Progenitor cell of endocrine pancreas (in vitro differentiated cells): ENCODE data around the gene PSMA7. TPM values are rescaled to one million over a fixed set of nuclear protein-coding genes. Genes with fewer than 3 reads are reported as not detected.

Experiments
- DNase-seq: peaks from one replicate; pipeline ENCODE4 v3.0.0; 2021; ENCODE audit warnings: low spot score; ENCODE audit not compliant: unreplicated experiment
- H3K27ac Mint-ChIP-seq: 2 replicates; pipeline ENCODE4 v1.8.0; 2021; ENCODE audit warnings: mild to moderate bottlenecking, moderate library complexity, mixed read lengths
- H3K27me3 Mint-ChIP-seq: 2 replicates; pipeline ENCODE4 v1.8.0; 2021; ENCODE audit warnings: mixed read lengths
- H3K36me3 Mint-ChIP-seq: 2 replicates; pipeline ENCODE4 v1.8.0; 2022; ENCODE audit warnings: mixed read lengths; ENCODE audit not compliant: insufficient read depth
- H3K4me1 Mint-ChIP-seq: 2 replicates; pipeline ENCODE4 v1.8.0; 2021; ENCODE audit warnings: low read depth, mixed read lengths
- H3K4me3 Mint-ChIP-seq: 2 replicates; pipeline ENCODE4 v1.8.0; 2021; ENCODE audit warnings: low read depth, mild to moderate bottlenecking, moderate library complexity, mixed read lengths
- H3K9me3 Mint-ChIP-seq: 2 replicates; pipeline ENCODE4 v1.8.0; 2021; ENCODE audit warnings: low read depth, mixed read lengths
- total RNA-seq: library from RNA; stranded (reverse); gene quantifications from 2 replicates; pipeline ENCODE4 v1.2.1, GENCODE V29; 2021
- TF ChIP-seq, protein P1 (sequence below): fragments of 200-600 bp; sonication (generic); IDR thresholded peaks from one replicate; pipeline ENCODE4 v1.5.0; 2021; ENCODE audit warnings: antibody characterized with exemption, mild to moderate bottlenecking; ENCODE audit not compliant: unreplicated experiment

PSMA7 gene
- total RNA-seq, 1 donor from 2014 or later = 221 TPM

DNA sequence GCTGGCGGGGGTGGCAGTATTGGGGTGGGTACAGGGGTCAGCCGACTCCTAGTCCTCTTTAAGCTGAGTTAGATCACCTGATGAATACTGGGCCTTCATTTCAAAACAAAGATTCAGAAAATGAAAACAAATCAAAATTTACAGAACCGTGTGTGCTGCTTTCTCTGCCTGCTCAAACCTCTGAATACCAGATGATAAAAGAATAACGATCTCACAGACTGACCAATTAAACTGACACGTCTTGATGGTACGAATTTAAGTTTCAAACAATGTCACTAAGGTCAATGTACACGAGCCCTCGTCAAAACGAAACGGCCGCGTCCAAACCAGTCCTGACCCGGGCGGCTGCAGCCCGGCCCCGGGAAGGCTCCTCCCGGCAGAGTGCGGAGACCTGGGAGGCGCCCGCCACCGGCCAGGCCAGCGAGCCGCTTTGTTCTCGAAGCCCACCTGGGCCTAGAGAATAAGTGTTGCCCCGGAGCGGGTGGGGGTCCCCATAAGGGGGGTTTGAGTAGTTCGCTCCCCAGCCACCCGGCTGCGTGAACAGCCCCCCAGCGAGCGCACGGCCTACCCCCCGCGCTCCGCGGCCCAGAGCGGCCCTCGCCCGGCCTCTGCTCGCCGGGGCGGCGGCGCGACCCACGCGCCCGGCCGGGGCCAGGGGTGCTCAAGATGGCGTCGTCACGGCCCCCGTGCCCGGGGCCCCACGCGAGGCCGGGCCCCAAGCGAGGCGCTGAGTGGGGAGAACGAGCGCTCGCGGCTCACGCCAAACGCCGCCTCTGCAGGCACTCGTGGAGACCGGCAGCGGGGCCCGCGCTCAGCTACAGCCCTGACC, 728 bp downstream of the PSMA7 start:
- Mint-ChIP-seq H3K27me3 (no peaks in the 10 kb centered on the region), H3K36me3 (peaks cover 18% of the 10 kb centered on the region), H3K4me3 (peak overlapping the region; percentile 79), H3K4me1 (peaks cover 29% of the 10 kb centered on the region), H3K9me3 (no peaks in the 10 kb centered on the region), H3K27ac (peak overlapping the region; percentile 97)
- TF ChIP-seq, protein P1, sequence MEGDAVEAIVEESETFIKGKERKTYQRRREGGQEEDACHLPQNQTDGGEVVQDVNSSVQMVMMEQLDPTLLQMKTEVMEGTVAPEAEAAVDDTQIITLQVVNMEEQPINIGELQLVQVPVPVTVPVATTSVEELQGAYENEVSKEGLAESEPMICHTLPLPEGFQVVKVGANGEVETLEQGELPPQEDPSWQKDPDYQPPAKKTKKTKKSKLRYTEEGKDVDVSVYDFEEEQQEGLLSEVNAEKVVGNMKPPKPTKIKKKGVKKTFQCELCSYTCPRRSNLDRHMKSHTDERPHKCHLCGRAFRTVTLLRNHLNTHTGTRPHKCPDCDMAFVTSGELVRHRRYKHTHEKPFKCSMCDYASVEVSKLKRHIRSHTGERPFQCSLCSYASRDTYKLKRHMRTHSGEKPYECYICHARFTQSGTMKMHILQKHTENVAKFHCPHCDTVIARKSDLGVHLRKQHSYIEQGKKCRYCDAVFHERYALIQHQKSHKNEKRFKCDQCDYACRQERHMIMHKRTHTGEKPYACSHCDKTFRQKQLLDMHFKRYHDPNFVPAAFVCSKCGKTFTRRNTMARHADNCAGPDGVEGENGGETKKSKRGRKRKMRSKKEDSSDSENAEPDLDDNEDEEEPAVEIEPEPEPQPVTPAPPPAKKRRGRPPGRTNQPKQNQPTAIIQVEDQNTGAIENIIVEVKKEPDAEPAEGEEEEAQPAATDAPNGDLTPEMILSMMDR = no peak
- DNase-seq = no peak

- TF ChIP-seq, protein P1 = peak; percentile 30
- H3K4me3 Mint-ChIP-seq = peak overlapping the region; percentile 79
- H3K9me3 Mint-ChIP-seq = no peaks in the 10 kb centered on the region
- peaks cover 29% of the 10 kb centered on the region for H3K4me1 Mint-ChIP-seq
- peak overlapping the region; percentile 97 for H3K27ac Mint-ChIP-seq
- H3K27me3 Mint-ChIP-seq = no peaks in the 10 kb centered on the region
- DNase-seq = no peak
- peaks cover 21% of the 10 kb centered on the region for H3K36me3 Mint-ChIP-seq
Measured at GRCh38 chr20:62141397-62142251, 1.6 kb downstream of the PSMA7 start.

GRCh38 chr20:62141043-62141396, 2.2 kb downstream of the PSMA7 start:
- no peaks in the 10 kb centered on the region for H3K9me3 Mint-ChIP-seq
- no peak for DNase-seq
- H3K36me3 Mint-ChIP-seq = peaks cover 25% of the 10 kb centered on the region
- no peaks in the 10 kb centered on the region for H3K27me3 Mint-ChIP-seq
- peak overlapping the region; percentile 79 for H3K4me3 Mint-ChIP-seq
- TF ChIP-seq, protein P1 = no peak
- H3K27ac Mint-ChIP-seq = peak overlapping the region; percentile 97
- H3K4me1 Mint-ChIP-seq = peaks cover 29% of the 10 kb centered on the region

- Mint-ChIP-seq H3K4me1 (peaks cover 21% of the 10 kb centered on the region), H3K27ac (no peak overlapping the region), H3K36me3 (peaks cover 25% of the 10 kb centered on the region), H3K27me3 (no peaks in the 10 kb centered on the region), H3K4me3 (no peak overlapping the region), H3K9me3 (no peaks in the 10 kb centered on the region)
- no peak for DNase-seq
- TF ChIP-seq, protein P1 = no peak
Measured at GRCh38 chr20:62139636-62140035, 3.6 kb downstream of the PSMA7 start.

DNA sequence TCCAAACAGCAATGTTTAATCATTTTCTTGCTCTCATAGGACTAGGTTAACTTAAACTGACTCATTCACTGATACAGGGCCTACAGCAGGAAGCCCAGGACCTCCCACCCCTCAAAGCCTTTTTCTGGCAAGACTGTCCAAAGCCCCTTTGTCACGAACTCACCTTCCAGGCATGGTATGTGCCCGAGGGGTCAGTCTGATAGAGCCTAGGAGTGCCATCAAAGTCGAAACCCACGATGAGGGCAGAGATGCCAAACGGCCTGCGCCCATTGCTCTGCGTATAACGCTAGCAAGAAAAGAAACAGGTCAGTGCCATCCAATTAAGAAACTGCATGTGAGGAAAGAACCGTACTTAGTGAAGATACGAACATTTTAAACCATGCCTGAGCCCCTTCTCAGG, 4.3 kb downstream of the PSMA7 start:
- Mint-ChIP-seq H3K4me3 (no peak overlapping the region), H3K27ac (peak overlapping the region; percentile 59), H3K27me3 (no peaks in the 10 kb centered on the region), H3K4me1 (peaks cover 17% of the 10 kb centered on the region), H3K36me3 (peaks cover 25% of the 10 kb centered on the region), H3K9me3 (no peaks in the 10 kb centered on the region)
- DNase-seq = no peak
- TF ChIP-seq, protein P1 = no peak
